G401 (cell line): Measurements from ENCODE around the gene PGLYRP4. TPM values are rescaled to one million over a fixed set of nuclear protein-coding genes. Genes with fewer than 3 reads are reported as not detected.
"Not testable (repeated sequence)": the region's sequence is repeated elsewhere in the genome, so short reads cannot be mapped to it uniquely, and the experiment has no call there.

Experiments
- DNase-seq: peaks from one replicate; pipeline ENCODE4 v3.0.0-alpha.2; 2015; ENCODE audit warnings: low spot score
- in situ Hi-C: cut with HindIII; loops from 2 replicates; pipeline ENCODE4 v1.10.0; 2016; ENCODE audit warnings: low sequenced_read_pairs, mixed read lengths
- total RNA-seq: library from RNA; depleted of rRNA; stranded (reverse); fragments of >200 nt; shearing (Covaris generic); gene quantifications from 2 replicates; pipeline ENCODE4 v1.2.3, GENCODE V29; 2014

The PGLYRP4 gene
- total RNA-seq, 1 experiment from 2014 or later: not detected

- in situ Hi-C loops: loop anchor here (10.0 to 25.0 kb wide), 2 partner anchors 106 to 228 kb away; partner anchors contain the start of gene S100A7
- DNase-seq: no peak
Measured at GRCh38 chr1:153359241-153359640, 10.6 kb upstream of the PGLYRP4 start.

- in situ Hi-C loops: loop anchor here (10.0 to 25.0 kb wide), 2 partner anchors 106 to 229 kb away; partner anchors contain the start of gene S100A7
- DNase-seq: no peak
Measured at GRCh38 chr1:153358691-153358975, 10.0 kb upstream of the PGLYRP4 start.

- DNase-seq: no peak
- in situ Hi-C loops: loop anchor here (10.0 to 25.0 kb wide), 2 partner anchors 107 to 229 kb away; partner anchors contain the start of gene S100A7
Measured at GRCh38 chr1:153357853-153358690, 9.4 kb upstream of the PGLYRP4 start, which contains the start of gene S100A9. TSS of gene S100A9 (plus strand) at chr1:153357854. CDS start at chr1:153358284, 430 bp downstream.

GRCh38 chr1:153357076-153357852 lies 8.6 kb upstream of the PGLYRP4 start:
- in situ Hi-C loops: loop anchor here (10.0 to 25.0 kb wide), 2 partner anchors 108 to 230 kb away; partner anchors contain the start of gene S100A7

GRCh38 chr1:153356392-153357075 lies 7.9 kb upstream of the PGLYRP4 start:
- in situ Hi-C loops: loop anchor here (10.0 to 25.0 kb wide), 2 partner anchors 108 to 231 kb away; partner anchors contain the start of gene S100A7

More at GRCh38 chr1:153357076-153357852, 8.6 kb upstream of the PGLYRP4 start:
- DNase-seq: no peak

GRCh38 chr1:153355445-153356071 lies 6.9 kb upstream of the PGLYRP4 start:
- in situ Hi-C loops: loop anchor here (10.0 to 25.0 kb wide), 2 partner anchors 109 to 232 kb away; partner anchors contain the start of gene S100A7
- DNase-seq: peak; percentile 10

More at GRCh38 chr1:153356392-153357075, 7.9 kb upstream of the PGLYRP4 start:
- DNase-seq: no peak

GRCh38 chr1:153354515-153355193 lies 6.0 kb upstream of the PGLYRP4 start:
- DNase-seq: no peak
- in situ Hi-C loops: loop anchor here (10.0 to 25.0 kb wide), 2 partner anchors 110 to 233 kb away; partner anchors contain the start of gene S100A7

- in situ Hi-C loops: loop anchor here (10.0 to 25.0 kb wide), 2 partner anchors 111 to 234 kb away; partner anchors contain the start of gene S100A7
- DNase-seq: peak; percentile 1
Measured at GRCh38 chr1:153353226-153353947, 4.7 kb upstream of the PGLYRP4 start.

- peak; percentile 70 for DNase-seq
- in situ Hi-C loops: loop anchor here (10.0 to 25.0 kb wide), 2 partner anchors 112 to 235 kb away; partner anchors contain the start of gene S100A7
Measured at GRCh38 chr1:153352523-153352922, 3.9 kb upstream of the PGLYRP4 start.

GRCh38 chr1:153350321-153350957 lies 1.8 kb upstream of the PGLYRP4 start:
- in situ Hi-C loops: loop anchor here (10.0 to 25.0 kb wide), 2 partner anchors 114 to 237 kb away; partner anchors contain the start of gene S100A7
- no peak for DNase-seq

GRCh38 chr1:153349363-153350320 lies 1.0 kb upstream of the PGLYRP4 start:
- DNase-seq: no peak
- in situ Hi-C loops: loop anchor here (10.0 to 25.0 kb wide), 2 partner anchors 115 to 238 kb away; partner anchors contain the start of gene S100A7

GRCh38 chr1:153347856-153348255 lies 785 bp downstream of the PGLYRP4 start:
- in situ Hi-C loops: no loop called here

GRCh38 chr1:153347049-153347448 lies 1.6 kb downstream of the PGLYRP4 start:
- DNase-seq, in situ Hi-C loops: not testable (repeated sequence)

More at GRCh38 chr1:153347856-153348255, 785 bp downstream of the PGLYRP4 start:
- DNase-seq: no peak

GRCh38 chr1:153346077-153346723 lies 2.4 kb downstream of the PGLYRP4 start:
- in situ Hi-C loops: no loop called here
- no peak for DNase-seq
